Activated CD8-positive, alpha-beta memory T cell treated with anti-CD3 and anti-CD28 coated beads, Interleukin-2, amount 50 U/mL, for 24 hours (primary cell): ENCODE data around the gene RIC1.
"Not testable (repeated sequence)": the region's sequence is repeated elsewhere in the genome, so short reads cannot be mapped to it uniquely, and the experiment has no call there.

Experiments
- DNase-seq: peaks from one replicate; pipeline ENCODE4 v3.0.0-alpha.2; 2020; ENCODE audit errors: extremely low read depth

Gene RIC1

DNA sequence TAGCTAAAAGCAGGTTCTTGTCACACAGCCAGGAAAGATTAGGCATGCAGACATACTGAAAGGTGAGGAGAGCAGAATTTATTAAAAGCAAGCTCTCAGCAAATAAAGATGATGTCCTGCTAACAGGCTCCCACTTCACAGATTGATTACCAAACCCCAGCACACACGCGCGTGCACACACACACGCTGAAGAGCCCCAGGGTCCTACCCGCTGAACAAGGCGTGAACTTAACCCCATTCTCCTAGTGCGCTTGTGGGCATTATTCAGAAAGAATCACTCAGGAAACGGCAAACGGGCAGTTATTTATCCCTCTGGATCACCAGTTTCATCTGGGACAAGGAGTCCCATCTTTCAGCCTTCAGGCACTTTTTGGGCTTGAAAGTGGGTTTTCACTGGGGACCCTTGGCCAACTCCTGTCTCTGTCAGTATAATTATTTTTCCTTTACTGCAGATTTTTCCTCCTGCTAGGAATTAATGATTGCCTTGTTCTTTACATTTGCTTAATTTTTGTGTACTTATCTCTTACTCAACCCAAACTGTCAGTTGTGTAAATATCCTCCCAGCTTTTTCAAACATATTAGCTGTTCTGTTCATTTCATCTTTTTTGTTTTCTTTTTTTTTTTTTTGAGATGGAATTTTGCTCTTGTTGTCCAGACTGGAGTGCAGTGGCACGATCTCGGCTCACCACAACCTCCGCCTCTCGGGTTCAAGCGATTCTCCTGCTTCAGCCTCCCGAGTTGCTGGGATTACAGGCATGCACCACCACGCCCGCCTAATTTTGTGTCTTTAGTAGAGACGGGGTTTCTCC is 92.6 kb downstream of the RIC1 start:
- no peak for DNase-seq

- not testable (repeated sequence) for DNase-seq
Measured at GRCh38 chr9:5722679-5723078, 93.8 kb downstream of the RIC1 start.

- no peak for DNase-seq
Measured at GRCh38 chr9:5735072-5735471, 106.2 kb downstream of the RIC1 start.

DNA sequence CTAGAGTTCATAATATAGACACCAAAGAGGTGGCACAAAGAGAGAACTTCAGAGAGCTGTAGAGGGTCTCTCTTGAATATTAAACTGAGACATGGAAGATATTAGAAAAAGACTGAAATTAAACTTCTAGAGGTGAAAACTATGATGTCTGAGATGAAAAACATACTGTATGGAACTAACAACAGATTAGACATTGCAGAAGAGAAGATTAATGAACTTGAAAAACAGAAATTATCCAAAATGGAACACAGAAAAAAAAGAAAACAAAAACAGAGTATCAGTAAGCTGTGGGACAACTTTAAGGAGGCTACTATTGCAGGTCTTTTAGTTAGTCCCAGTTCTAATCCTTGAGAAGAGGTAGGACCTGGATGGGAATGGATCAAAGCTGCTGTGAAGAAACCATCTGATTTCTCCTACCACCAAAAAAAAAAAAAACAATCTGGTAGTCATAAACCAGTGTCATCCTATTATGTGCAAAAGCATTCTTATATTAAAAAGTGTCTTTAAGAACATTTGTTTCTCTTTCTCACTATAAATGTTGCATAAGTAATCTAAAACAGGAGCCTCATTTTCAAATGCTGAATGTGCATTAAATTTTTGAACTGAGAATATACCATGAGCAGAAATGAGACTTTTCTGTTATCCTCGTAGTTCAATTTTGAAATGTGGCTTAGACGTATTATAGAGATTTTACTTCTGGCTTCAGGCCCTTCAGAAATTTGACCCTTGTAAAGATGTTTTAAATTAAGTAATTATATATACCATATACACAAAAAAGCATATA is 107.8 kb downstream of the RIC1 start:
- DNase-seq = no peak

- no peak for DNase-seq
Measured at GRCh38 chr9:5743109-5743508, 114.2 kb downstream of the RIC1 start.

GRCh38 chr9:5748438-5748837 is 119.5 kb downstream of the RIC1 start:
- DNase-seq = no peak

- no peak for DNase-seq
Measured at GRCh38 chr9:5749306-5749705, 120.4 kb downstream of the RIC1 start.

DNA sequence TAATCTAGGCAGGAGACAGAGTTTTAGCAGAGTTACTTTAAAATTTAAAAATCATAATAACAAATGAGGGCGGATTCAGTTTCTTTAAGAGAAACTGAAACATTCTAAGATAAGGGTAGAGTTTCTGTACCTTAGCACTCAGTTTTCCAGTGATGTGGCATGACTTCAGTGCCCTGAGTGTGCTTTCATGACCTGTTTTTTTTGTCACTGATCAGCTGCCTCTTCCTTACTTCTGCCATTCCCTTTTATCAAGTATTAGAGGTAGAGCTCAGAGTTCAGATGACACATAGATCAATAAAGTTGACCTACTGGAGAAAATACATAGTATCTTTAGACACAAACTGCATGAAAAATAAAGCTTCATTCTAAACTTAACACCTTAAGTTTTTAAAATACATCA is 121.7 kb downstream of the RIC1 start:
- DNase-seq = no peak

DNA sequence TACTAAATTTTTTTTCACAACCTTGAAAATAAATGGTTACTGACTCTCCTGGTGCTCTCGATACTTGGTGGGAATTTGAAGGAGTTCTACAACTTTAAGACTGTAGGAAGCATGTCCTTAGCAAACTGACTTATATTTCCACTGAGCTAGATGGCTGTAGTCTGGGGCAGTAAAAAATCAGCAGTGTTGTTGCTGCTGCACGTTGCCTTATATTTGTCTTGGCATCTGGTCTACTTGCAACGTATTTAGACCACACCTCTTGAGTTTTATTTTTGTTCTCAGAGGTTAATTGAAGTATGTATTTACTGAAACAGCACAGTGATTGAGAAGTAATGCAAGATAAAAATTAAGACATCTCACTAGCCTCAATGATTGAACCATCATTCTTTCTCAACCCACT is 127.7 kb downstream of the RIC1 start:
- no peak for DNase-seq

DNA sequence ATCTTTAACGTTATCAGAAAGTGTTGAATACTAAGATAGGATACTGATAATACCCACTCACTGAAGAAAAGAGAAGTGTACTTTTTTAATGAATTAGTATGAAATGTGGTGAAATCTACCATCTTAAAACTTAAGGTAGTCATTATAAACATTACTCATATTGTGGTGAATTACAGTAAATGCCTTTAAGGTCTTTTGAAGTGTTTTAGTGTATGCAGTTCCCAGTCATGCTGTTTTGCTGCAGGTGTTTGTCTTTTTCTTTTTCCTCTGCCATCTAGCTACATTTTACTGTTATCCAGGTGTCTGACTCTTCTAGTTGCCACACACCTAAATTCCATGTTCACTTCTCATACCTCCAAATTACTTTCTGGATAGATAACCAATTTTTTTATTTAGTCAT is 131.4 kb downstream of the RIC1 start:
- DNase-seq = no peak

DNA sequence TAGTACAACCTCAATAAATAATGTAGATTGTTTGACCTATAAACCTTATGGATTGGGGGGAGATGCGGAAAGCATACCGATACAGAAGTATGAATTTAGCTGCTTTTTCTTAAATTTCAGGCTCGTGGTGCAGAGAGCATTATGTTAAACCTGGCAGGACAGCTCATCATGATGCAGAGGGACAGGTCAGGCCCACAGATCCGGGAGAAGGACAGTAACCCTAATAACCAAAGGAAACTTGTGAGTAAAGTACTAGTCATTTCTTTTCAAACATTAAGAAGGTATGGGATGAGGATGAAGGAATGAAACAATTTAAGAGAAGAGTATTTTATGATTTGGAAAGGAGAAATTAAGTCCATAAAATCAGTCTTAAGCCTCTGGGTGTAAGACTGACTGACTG is 133.5 kb downstream of the RIC1 start:
- DNase-seq = no peak

DNA sequence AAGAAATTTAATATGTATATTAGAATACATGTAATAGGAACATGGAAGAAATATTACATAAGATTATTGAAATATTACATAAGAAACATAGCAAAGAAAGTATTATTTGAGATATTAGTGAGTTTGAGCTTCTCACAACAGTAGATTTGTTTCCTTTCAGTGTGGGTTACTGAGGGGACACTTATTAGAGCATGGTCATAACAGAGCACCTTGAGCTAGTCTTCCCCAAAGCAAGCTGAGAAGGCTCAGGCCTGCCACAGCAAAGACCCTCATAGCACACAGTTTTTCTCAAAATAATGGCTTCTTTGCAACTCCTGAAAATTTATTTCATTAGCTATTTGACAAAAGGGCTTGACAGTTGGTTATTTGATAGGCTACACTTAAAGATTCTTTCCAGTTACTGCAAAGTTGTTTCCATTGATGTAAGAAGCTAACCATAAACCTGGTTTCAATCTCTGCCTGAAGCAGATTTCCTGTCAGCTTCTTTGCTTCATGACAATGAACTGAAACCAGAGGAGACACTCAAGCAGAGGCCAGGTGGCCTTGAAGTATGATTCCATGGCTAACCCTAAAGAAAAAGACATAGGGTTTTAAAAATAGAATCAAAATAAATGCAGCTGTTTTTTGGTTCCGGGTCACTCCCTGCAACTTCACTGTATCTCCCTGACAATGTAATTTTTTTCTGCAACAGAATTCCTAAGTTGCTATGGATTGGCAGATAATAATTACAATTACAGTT is 135.4 kb downstream of the RIC1 start:
- DNase-seq = no peak

DNA sequence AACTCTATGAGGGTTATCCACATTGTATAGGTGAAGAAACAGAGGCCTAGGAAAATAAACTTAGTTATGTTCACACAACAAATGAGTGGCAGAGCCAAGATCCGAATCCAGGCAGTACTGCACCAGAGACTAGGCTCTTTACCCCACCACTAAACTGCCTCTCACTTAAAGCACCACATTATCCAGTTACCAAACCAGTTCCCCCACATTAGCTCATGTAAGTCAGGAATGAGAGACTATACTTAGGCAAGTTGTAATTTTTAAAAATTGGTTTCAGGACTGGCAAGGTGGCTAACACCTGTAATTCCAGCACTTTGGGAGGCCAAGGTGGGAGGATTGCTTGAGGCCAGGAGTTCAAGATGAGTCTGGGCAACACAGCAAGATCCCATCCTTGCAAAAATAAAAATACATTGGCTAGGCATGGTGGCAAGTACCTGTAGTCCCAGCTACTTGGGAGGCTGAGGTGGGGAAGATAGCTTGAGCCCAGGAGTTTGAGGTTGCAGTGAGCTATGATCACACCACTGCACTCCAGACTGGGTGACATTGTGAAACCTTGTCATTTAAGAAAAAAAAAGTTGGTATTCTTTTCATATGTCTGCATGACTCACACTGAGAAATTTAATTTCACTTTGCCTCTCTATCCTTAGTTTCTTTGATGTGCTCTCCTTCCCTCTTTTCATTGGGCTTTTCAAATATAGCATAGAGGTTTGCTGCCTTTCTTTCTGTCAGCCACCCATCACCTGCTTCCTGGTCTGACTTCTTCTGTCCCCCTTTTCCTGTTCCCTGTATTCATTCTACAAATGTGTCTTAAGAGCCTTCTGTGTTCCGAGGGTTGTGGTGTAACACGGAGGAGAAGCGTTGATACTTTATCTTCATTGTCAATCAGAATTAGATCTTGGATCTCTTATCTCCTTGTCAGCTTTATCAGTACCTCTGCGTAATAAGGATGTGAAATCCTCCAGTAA is 139.3 kb downstream of the RIC1 start:
- no peak for DNase-seq

- DNase-seq = no peak
Measured at GRCh38 chr9:5773324-5773999, 144.6 kb downstream of the RIC1 start.

DNA sequence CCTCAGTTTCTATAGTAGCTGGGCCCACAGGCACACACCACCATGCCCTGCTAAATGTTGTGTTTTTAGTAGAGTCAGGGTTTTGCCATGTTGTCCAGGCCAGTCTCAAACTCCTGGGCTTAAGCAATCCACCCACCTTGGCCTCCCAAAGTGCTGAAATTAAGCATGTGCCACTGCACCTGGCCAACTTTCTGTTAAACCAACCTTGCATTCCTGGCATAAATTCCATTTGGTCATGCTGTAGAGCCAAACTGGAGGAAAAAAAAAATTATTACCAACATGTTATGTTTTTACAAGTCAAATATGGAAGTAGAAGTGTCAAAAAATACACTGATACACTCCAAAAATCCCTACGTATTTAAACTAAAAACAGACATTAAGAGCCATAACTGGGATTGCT is 149.9 kb downstream of the RIC1 start:
- DNase-seq = no peak

- not testable (repeated sequence) for DNase-seq
Measured at GRCh38 chr9:5779705-5780218, 150.9 kb downstream of the RIC1 start.

DNA sequence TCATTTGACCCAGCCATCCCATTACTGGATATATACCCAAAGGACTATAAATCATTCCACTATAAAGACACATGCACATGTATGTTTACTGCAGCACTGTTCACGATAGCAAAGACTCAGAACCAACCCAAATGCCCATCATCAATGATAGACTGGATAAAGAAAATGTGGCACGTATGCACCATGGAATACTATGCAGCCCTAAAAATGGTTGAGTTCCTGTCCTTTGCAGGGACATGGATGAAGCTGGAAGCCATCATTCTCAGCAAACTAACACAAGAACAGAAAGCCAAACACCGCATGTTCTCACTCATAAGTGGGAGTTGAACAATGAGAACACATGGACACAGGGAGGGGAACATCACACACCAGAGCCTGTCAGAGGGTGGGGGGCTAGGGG is 154.5 kb downstream of the RIC1 start:
- not testable (repeated sequence) for DNase-seq

DNA sequence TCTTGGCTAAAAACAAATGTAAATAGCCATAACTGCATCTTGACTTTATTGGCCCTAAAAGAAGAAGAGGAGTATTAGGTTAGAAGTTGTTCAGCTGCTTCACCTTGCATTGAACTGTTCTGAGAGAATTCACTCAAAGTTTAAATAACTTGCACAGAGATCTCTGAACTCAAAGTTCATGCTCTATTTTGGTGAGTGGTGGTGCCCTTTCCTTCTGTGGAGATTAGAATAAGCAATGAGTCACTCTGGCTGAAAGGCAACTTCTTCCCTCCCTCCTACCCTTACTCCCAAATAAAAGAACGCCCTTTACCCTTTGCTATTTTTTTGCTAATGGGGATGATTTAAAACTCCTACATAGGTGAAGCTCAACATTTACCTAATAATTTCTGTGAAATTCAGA is 155.1 kb downstream of the RIC1 start:
- no peak for DNase-seq

- DNase-seq = no peak
Measured at GRCh38 chr9:5784526-5785315, 155.8 kb downstream of the RIC1 start.
